ENCODE results near the gene QPCT.
"Not testable (repeated sequence)": the region's sequence is repeated elsewhere in the genome, so short reads cannot be mapped to it uniquely, and the experiment has no call there.

QPCT gene

DNA sequence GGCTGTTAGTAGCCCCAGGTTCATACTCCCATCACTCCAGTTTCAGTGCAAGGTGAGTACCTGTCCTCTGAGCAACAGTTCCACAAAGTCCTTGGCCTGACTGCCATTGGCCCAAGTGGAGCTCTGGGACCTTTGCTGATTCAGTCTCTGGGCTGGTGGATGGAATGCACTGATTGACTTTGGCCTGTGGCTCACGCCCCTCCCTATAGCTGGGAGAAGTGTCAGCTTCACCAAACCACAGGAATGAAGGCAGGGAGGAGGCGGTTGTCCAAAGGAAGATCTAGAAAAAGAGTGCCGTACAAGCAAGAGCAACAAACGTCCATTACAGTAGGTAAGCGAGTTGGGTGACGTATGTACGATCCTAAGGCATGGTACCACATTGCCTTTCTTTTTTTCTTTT is 34.0 kb downstream of the QPCT start:
- DNase-seq (ENCODE audit: extremely low spot score), result no peak
- POLR2A ChIA-PET, result no interaction called here
- CTCF ChIA-PET, result interaction anchor here (1.1 to 5.8 kb wide), 6 partner anchors 8 to 500 kb away, joined by 3 to 59 read pairs (median 22); no protein-coding TSS in a partner anchor
- TF ChIP-seq, protein P1, sequence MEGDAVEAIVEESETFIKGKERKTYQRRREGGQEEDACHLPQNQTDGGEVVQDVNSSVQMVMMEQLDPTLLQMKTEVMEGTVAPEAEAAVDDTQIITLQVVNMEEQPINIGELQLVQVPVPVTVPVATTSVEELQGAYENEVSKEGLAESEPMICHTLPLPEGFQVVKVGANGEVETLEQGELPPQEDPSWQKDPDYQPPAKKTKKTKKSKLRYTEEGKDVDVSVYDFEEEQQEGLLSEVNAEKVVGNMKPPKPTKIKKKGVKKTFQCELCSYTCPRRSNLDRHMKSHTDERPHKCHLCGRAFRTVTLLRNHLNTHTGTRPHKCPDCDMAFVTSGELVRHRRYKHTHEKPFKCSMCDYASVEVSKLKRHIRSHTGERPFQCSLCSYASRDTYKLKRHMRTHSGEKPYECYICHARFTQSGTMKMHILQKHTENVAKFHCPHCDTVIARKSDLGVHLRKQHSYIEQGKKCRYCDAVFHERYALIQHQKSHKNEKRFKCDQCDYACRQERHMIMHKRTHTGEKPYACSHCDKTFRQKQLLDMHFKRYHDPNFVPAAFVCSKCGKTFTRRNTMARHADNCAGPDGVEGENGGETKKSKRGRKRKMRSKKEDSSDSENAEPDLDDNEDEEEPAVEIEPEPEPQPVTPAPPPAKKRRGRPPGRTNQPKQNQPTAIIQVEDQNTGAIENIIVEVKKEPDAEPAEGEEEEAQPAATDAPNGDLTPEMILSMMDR (IDR thresholded peaks at IDR 0.05; ENCODE audit: control extremely low read depth, extremely low read depth, low read depth, missing control alignments), result no peak

DNA sequence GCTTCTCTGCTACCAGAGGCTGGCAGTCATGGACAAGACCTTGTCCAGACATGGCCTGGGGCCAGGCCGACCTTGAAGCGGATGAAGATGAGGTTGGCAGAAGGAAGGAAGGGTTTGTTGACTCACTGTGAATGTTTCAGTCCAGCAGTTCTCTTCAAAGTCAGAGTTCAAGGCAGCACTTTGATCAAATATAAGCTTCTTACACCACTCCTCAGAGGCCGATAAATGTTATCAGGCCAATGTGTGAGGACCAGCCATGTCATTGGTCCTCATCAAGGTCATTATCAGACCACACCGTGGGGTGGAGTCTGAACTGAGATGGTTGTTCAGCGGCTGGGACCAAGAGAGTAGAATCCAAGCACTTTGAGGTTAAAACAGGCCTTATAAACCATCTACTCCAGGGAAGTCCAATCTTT is 35.5 kb downstream of the QPCT start:
- TF ChIP-seq, protein P1 (IDR thresholded peaks at IDR 0.05; ENCODE audit: control extremely low read depth, extremely low read depth, low read depth, missing control alignments), result no peak

DNA sequence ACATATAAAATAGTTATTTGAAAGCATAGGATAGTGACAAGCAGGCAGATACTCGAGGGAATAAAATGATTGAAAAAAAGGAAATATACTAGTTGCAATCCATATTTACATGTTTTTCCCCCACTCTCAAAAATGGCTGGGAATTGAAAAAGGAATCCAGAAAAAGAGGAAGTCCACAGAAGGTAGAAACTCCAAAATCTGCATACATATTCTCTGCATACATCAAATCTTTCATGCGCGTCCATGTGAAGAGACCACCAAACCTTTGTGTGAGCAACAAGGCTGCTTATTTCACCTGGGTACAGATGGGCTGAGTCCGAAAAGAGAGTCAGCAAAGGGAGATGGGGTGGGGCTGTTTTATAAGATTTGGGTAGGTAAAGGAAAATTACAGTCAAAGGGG is 36.4 kb downstream of the QPCT start:
- CTCF ChIA-PET, result interaction anchor here (1.6 kb wide), 1 partner anchor 16 kb away, joined by 10 read pairs; no protein-coding TSS in a partner anchor
- DNase-seq (ENCODE audit: extremely low spot score); POLR2A ChIA-PET: not testable (repeated sequence)

More for the DNA sequence above, 35.5 kb downstream of the QPCT start:
- no peak for DNase-seq (ENCODE audit: extremely low spot score)
- POLR2A ChIA-PET, result no interaction called here
- CTCF ChIA-PET, result interaction anchor here (0.9 to 1.6 kb wide), 5 partner anchors 8 to 37 kb away, joined by 3 to 10 read pairs (median 3); no protein-coding TSS in a partner anchor

DNA sequence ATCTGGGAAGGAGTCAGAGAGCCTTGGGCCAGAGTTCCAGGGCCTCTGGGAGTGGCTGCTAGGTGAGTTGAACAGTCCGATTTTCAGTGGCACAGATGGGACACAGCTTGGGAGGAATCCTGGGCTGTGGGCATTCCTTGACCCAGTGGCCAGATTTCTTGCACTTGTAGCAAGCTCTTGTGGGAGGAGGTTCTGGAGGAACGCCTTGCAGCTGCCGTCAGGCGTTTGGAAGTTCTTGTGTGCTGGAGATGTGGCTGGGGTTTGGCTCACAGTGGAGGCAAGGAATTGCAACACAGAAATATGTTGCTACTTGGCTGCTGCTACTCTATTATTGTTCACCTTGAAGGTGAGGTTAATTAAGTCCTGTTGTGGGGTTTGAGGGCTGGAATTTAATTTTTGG is 39.8 kb downstream of the QPCT start:
- CTCF ChIA-PET, POLR2A ChIA-PET: not testable (repeated sequence)

DNA sequence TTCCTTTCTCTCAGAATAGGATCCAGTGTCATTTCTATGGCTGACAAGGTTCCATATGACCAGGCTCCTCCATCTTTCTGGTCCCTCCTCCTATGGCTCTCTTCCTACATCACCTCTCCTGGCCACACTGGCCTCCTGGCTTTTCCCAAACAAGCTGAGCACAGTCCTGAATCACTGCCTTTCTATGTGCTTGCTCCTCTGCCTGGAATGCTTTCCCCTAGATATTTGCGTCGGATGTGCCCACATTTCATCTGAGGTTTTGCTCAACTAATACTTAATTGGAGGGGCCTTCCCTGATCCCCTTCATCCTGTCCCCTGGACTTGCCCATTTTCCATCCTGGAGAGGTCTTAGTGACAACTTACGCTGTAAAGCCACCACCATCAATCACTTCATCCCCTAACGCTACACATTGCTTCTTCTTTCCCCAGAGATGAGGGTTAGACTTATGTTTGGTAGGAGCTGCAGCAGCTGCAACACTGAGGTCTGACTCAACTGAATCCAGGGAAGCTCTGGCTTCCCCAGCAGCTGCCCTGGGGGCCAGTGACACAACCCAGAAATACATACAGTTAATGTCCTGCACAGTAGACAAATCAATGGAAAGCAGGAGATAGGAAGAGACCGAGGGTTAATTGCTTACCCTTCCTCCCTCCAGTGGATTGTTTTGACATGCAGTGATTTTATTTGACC is 42.9 kb downstream of the QPCT start:
- DNase-seq (ENCODE audit: extremely low spot score), result no peak
- CTCF ChIA-PET, result interaction anchor here (1.2 to 3.0 kb wide), 4 partner anchors 8 to 28 kb away, joined by 3 to 25 read pairs (median 12); no protein-coding TSS in a partner anchor
- POLR2A ChIA-PET, result interaction anchor here (0.9 kb wide), 1 partner anchor 261 kb away, joined by 5 read pairs; no protein-coding TSS in a partner anchor
- TF ChIP-seq, protein P1 (IDR thresholded peaks at IDR 0.05; ENCODE audit: control extremely low read depth, extremely low read depth, low read depth, missing control alignments), result no peak

More for the DNA sequence above, 39.8 kb downstream of the QPCT start:
- not testable (repeated sequence) for DNase-seq (ENCODE audit: extremely low spot score)

DNA sequence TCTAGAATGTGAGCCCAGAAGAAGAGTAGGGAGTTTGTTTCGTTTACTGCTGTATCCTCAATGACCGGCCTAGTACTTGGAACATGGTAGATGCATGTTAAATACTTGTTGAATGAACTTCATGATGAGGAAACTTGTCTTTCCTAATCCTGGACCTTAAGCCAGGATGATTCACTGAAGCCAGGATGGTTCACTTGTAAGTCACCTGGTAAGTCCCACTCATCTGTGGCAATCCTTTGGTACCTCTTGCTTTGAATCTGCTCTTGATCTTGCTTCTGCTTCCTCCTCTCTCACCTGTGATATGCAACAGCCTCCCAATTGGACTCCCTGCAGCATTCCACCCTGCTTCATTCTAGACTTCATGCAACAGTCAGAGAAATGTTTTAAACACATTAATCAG is 43.6 kb downstream of the QPCT start:
- no peak for DNase-seq (ENCODE audit: extremely low spot score)
- TF ChIP-seq, protein P1 (IDR thresholded peaks at IDR 0.05; ENCODE audit: control extremely low read depth, extremely low read depth, low read depth, missing control alignments), result no peak
- POLR2A ChIA-PET, result no interaction called here
- CTCF ChIA-PET, result interaction anchor here (1.2 to 3.0 kb wide), 4 partner anchors 8 to 27 kb away, joined by 3 to 25 read pairs (median 12); no protein-coding TSS in a partner anchor

DNA sequence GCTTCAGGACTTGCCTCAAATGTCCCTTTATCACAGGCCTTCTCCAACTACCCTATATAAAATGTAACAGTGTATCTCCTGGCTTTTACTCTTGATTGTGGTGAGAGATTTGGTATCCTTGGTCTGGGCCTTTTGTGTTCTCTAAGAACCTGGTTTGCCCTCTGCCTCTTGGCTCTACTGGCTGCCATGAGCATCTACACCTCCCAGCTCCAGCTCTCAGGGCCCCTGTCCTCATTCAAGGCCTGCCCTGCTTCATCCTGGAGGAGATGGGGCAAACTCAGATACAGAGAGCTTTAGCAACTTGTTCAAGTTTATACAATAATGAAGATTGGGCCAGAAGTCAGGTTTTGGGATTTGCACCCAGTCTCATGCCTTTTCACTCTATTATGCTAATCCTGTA is 45.0 kb downstream of the QPCT start:
- DNase-seq (ENCODE audit: extremely low spot score), result no peak
- CTCF ChIA-PET, result interaction anchor here (0.8 to 3.5 kb wide), 6 partner anchors 10 to 443 kb away, joined by 3 to 24 read pairs (median 4); no protein-coding TSS in a partner anchor
- TF ChIP-seq, protein P1 (IDR thresholded peaks at IDR 0.05; ENCODE audit: control extremely low read depth, extremely low read depth, low read depth, missing control alignments), result no peak
- POLR2A ChIA-PET, result interaction anchor here (0.6 kb wide), 1 partner anchor 233 kb away, joined by 3 read pairs; the partner anchor contains the start of gene EIF2AK2
